NCI-H128 (cell line): ENCODE measurements around the gene PDK3.
A peak's percentile ranks its signal among the peaks of the same experiment; 100 is the strongest.

Source experiments
- DNase-seq: peaks from one replicate; lab custom pipeline; 2025; ENCODE audit not compliant: unreplicated experiment; lab: John Stamatoyannopoulos, UW

PDK3 gene

DNA sequence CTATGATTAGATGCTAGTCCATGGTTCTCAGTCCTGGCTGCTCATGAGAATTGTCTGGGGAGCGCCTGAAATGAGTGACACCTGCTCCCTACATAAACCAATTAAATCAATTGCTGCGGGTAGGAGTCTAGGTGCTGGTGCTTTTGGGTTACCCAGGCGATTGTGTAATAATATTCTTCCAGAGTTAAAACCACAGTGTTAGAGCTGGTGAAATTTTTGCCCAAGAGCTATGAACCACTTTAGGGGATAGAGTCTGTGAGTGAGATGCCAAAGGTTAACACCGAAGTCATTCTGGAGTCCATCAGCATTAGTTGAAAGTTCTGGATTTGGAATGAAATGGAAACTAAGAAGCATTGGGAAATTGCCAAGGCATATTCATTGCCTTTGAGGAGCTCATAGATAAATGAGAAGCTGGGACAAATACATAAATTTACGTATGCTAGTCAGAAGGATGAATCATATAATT is 15.3 kb downstream of the PDK3 start:
- DNase-seq = no peak

GRCh38 chrX:24482823-24483415 is 17.8 kb downstream of the PDK3 start:
- no peak for DNase-seq

- DNase-seq = no peak
Measured at GRCh38 chrX:24483596-24483995, 18.5 kb downstream of the PDK3 start.

DNA sequence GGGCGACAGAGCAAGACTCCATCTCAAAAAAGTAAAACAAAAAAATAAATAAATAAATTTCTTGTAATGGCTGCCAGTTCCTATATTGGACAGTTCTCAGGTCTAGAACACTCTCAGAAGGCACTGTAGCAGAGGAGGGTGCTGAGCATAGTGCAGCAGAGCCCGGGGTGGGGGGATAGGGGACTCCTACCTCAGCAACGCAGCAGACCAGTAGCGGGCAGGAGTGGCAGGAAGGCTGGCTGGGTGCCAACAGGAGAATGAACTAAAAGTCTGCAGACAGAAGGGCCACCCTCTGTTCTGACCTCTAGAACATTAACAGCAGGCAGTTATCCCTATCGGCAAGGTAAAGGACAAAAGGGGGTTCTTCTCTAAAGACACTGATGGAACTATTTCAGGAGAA is 20.2 kb downstream of the PDK3 start:
- DNase-seq = no peak

GRCh38 chrX:24485976-24486680 is 21.0 kb downstream of the PDK3 start:
- DNase-seq = no peak

- DNase-seq = no peak
Measured at GRCh38 chrX:24487571-24487970, 22.5 kb downstream of the PDK3 start.

GRCh38 chrX:24491741-24492140 is 26.7 kb downstream of the PDK3 start:
- no peak for DNase-seq

- DNase-seq = no peak
Measured at GRCh38 chrX:24493740-24494581, 28.9 kb downstream of the PDK3 start.

DNA sequence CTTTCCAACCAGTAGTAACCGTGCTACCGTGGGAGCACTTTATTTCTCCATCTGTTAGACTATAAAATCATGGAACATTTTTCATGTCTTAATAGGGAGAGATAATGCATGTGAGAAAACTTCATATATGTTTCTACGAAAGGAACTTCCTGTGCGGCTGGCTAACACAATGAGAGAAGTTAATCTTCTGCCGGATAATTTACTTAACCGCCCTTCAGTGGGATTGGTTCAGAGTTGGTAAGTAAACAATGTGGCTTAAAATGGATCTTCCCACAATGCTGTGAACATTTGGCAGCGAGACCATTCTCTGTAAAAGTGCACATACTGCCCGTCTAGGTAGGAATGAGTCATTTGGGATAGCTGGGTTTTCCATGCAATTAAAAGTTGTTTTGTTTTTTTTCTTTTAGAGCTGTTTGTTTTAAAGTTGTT is 29.6 kb downstream of the PDK3 start:
- peak; percentile 19 for DNase-seq

DNA sequence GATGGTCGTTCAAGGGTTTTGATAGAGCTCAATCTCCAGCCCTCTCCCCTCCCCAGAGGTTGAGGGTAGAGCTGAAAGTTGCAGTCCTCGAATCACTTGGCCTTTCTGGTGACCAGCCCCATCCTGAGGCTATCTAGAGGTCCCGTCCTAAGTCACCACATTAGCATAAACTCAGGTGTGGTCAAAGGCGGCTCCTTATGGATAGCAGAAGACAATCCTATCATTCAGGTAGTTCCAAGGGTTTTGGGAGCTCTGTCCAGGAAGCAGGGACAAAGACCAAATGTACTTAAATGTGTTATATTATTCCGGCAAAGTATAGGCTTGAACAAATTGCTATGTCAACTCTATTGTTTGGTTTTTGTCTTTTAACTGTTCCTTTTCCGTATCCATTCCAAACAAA is 30.6 kb downstream of the PDK3 start:
- no peak for DNase-seq

DNA sequence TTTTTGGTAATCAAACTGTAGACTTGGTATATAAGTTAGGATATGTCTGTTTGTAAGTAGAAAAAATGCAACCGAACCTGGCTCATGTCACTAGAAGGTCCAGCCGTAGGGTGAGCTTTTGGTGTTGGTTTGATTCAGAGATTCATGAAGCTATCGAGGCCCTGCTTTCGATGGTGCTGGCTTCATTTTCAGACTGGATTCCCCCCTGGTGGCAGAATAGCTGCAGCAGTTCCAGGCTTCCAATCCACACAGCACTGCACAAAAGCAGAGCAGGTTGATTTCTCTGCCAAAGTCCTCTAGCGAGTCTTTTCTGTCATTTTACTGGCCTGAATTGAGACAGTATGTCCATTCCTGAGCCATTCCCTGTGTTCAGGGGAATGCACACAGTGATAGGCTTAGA is 33.1 kb downstream of the PDK3 start:
- no peak for DNase-seq

- DNase-seq = no peak
Measured at GRCh38 chrX:24498975-24499374, 33.9 kb downstream of the PDK3 start.

DNA sequence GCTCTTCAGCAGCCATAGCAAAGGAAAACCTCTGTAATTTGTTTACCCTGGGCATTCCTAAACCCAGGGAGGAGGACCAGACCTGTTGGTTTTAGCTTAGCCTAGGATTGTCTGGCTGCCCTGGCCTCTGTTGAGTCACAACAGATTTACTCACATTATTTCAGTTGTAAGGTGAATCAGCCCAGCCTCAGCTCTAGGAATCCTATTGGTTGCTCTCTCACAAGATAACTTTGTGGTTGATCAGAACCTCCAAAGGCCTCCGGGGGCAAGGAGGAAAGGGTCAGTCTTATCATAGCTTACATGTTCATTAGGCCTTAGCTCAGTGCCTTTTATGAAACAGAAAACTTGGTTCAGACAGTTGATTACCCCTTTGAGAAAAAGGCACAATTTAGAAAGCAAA is 41.0 kb downstream of the PDK3 start:
- DNase-seq = no peak

DNA sequence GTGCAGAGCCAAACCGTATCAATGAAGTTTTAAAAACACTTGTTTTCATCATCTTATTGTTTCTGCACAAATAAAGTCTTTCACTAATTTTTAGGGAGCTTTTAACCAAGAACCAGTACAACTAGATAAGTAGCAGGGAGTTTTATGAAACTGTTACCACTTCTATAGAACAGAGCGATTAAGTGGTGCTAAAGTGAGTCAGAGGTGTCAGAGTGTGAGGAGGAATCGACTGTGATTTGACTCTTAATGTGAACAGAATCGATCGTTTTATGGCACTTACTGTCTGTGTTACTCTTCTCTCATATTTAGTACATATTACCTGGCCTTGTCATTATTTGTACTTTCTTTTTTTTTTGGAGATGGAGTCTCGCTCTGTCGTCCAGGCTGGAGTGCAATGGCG is 43.3 kb downstream of the PDK3 start:
- no peak for DNase-seq

- DNase-seq = no peak
Measured at GRCh38 chrX:24513416-24513815, 48.3 kb downstream of the PDK3 start.

- DNase-seq = no peak
Measured at GRCh38 chrX:24515447-24515846, 50.4 kb downstream of the PDK3 start.

DNA sequence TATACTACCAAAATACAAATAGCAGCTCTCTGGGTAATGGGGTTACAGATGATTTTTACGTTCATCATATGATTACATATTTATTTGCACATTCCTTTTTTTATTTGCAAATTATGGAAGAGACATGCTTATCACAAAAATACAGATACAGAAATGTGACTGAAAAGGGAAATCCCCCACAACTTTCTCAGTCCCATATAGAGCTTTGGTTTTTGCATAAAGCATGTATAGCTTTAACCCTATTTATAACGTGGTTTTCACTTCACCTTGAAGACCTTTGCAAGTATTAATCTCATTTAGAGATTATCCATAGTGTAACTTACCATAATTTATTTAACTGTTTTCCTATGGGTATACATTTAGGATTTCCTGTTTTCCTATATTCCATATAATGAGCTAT is 55.4 kb downstream of the PDK3 start:
- no peak for DNase-seq

DNA sequence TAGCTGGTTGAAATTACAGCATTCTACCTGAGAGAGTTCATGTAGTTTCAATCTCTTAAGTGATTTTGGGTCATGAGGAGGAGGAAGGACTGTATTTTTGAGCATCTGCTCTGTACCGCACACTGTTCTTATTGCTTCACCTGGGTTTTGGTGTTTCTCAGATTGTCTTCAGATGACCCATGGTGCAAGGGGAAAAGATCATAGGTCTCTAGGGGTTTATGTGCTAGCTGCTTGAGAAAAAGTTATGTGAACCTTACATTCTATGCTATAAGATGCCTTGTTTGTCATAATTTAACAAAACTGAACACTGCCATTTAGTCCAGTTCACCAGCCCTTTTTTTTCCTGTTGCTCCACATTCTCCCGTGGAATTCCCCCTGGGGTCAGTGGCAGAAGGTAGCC is 60.4 kb downstream of the PDK3 start:
- no peak for DNase-seq

DNA sequence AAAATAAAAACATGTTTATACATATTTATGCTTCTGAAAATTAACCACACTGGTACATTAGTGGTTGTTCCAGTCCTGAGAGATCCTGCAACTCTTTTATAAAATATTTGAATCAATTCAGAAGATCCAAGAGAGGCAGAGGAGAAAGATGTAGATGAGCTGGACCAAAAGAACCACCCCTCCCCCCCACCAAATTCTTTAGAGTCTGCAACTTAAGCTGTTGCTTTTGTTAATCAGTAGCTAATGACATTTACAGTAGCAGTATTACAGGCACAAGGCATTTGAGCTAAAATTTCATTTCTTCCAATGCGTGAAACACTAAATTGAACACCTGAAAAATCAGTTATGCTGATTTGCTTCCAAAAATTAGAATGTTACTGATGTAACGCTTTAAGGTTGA is 61.5 kb downstream of the PDK3 start:
- no peak for DNase-seq

DNA sequence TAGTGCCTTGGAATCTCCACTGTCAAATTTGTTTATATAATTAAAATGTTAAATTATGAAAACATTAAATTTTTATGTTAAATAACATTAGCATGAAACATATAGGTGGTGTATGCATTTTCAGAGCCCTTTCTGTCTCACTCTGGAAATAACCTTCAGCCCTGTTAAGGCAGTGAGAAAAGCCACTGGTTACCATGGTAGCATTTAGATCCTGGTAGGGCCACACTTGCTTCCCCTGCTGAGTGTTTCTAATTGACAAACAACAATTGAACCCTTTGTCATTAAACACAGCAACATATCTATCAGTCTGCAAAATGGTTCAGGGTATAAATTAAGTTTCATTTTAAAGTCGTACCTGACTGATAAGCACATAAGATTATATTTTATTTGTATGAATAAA is 63.5 kb downstream of the PDK3 start:
- no peak for DNase-seq

GRCh38 chrX:24536551-24536950 is 71.5 kb downstream of the PDK3 start:
- no peak for DNase-seq

- DNase-seq = no peak
Measured at GRCh38 chrX:24542756-24543155, 77.7 kb downstream of the PDK3 start.
